Measurements from ENCODE around the gene SLC25A36. TPM values are rescaled to one million over a fixed set of nuclear protein-coding genes. Genes with fewer than 3 reads are reported as not detected.

Gene SLC25A36
- total and polyA plus RNA-seq, 2 of the 4 experiments (the other 2 are of a cell fraction), result 31.3 to 76.7 TPM

GRCh38 chr3:140913728-140914127 lies 27.9 kb upstream of the SLC25A36 start:
- in situ Hi-C loops (cut with MboI; ENCODE audit: low sequenced_read_pairs), result no loop called here
- ChIA-PET CTCF (no interaction called here), POLR2A (ENCODE audit: unreplicated experiment) (no interaction called here)
- Histone ChIP-seq H2BK15ac (ENCODE audit: low read depth, low read length) (no peak overlapping the region), H3K9me3 (ENCODE audit: control insufficient read depth, insufficient read depth, low read length) (no peaks in the 10 kb centered on the region), H3K36me3 (ENCODE audit: control insufficient read depth, insufficient read depth, low read length) (no peaks in the 10 kb centered on the region), H3K4me1 (ENCODE audit: control insufficient read depth, insufficient read depth, low read length) (no peaks in the 10 kb centered on the region), H4K8ac (ENCODE audit: low read depth in 2 of 2, low read length in 2 of 2) (no peak overlapping the region), H4K5ac (ENCODE audit: low read depth, low read length) (no peak overlapping the region), H4K91ac (ENCODE audit: insufficient read depth, low read depth, low read length) (no peak overlapping the region), H3K9me1 (ENCODE audit: insufficient read depth, low read length) (no peaks in the 10 kb centered on the region), H3K56ac (ENCODE audit: extremely low read depth, insufficient read depth, low read length) (no peak overlapping the region), H3K27ac (ENCODE audit: insufficient read depth, low read length) (no peak overlapping the region), H3K14ac (replicated peaks; ENCODE audit: low read depth, low read length) (no peak overlapping the region), H3K79me1 (ENCODE audit: low read depth in 1 of 2, low read length in 2 of 2) (no peaks in the 10 kb centered on the region), H2BK5ac (ENCODE audit: low read depth, low read length, poor library complexity, severe bottlenecking) (no peak overlapping the region), H2BK120ac (ENCODE audit: low read depth, low read length) (no peak overlapping the region), H3K27me3 (ENCODE audit: control insufficient read depth, insufficient read depth, low read length) (peaks cover 4% of the 10 kb centered on the region), H2AFZ (replicated peaks; ENCODE audit: low read length, poor library complexity) (no peak overlapping the region), H2AK9ac (replicated peaks; ENCODE audit: low read depth, low read length, poor library complexity) (no peak overlapping the region), H3K18ac (ENCODE audit: low read depth, low read length) (no peak overlapping the region), H3K23ac (ENCODE audit: low read depth, low read length) (no peak overlapping the region), H3K4ac (ENCODE audit: low read depth, low read length) (no peak overlapping the region), H3K9ac (ENCODE audit: low read depth, low read length) (no peak overlapping the region), H2BK20ac (ENCODE audit: low read depth, low read length) (no peak overlapping the region), H2AK5ac (ENCODE audit: low read depth, low read length) (no peak overlapping the region), H3K4me2 (ENCODE audit: low read depth, low read length) (no peak overlapping the region), H3K4me3 (ENCODE audit: insufficient read depth, low read depth, low read length) (no peak overlapping the region), H4K20me1 (ENCODE audit: insufficient read depth, low read length) (no peaks in the 10 kb centered on the region)
- ATAC-seq (ENCODE audit: low read depth) (no peak), DNase-seq (no peak)
- dilution Hi-C loops (cut with HindIII; ENCODE audit: low sequenced_read_pairs, unreplicated experiment), result no loop called here
- no TSS peak for BruUV-seq (replicated peaks)
- WGBS, 2 experiments (ENCODE audit: extremely low coverage in 2 of 2, insufficient read length in 1 of 2), result no CpG with 5 or more reads among the region's 5 CpGs
- intact Hi-C loops (cut with micrococcal nuclease), result no loop called here
- TF ChIP-seq BHLHE40 (IDR thresholded peaks at IDR 0.05; ENCODE audit: low read depth, low read length) (no peak), RFX5 (IDR thresholded peaks at IDR 0.05; ENCODE audit: low read depth, low read length) (no peak), NFE2L2 (IDR thresholded peaks at IDR 0.05; ENCODE audit: low read depth, low read length) (no peak), CHD1 (IDR thresholded peaks at IDR 0.05; ENCODE audit: low read depth, low read length) (no peak), SMC3 (IDR thresholded peaks at IDR 0.05; ENCODE audit: low read depth, low read length) (no peak), CEBPB (IDR thresholded peaks at IDR 0.05; ENCODE audit: low read depth, low read length) (no peak), USF2 (IDR thresholded peaks at IDR 0.05; ENCODE audit: low read depth, low read length) (no peak), POLR2A (IDR thresholded peaks at IDR 0.05; ENCODE audit: low read depth, low read length) (no peak), MAZ (IDR thresholded peaks at IDR 0.05; ENCODE audit: borderline replicate concordance, low read depth, low read length) (no peak), ELK1 (IDR thresholded peaks at IDR 0.05; ENCODE audit: borderline replicate concordance, low read depth, low read length) (no peak), CTCF (conservative IDR thresholded peaks at IDR 0.05; ENCODE audit: low read depth, low read length) (no peak), RAD21 (IDR thresholded peaks at IDR 0.05; ENCODE audit: low read length) (no peak), FOS (IDR thresholded peaks at IDR 0.05; ENCODE audit: low read depth, low read length) (no peak)

All from IMR-90 (cell line).